PC-3 (cell line): ENCODE measurements around the gene STX4. TPM values are rescaled to one million over a fixed set of nuclear protein-coding genes. Genes with fewer than 3 reads are reported as not detected.

Source experiments
- ATAC-seq: fragments of 200-7000 bp; cut with Tn5 transposase; 2 replicates; pipeline ENCODE4 v1.9.1; 2020; ENCODE audit warnings: mild to moderate bottlenecking, moderate library complexity
- BruUV-seq: library from RNA; stranded (reverse); fragments of 400-500 nt; replicated peaks from 2 replicates; lab custom pipeline; 2021; lab: Mats Ljungman, UMichigan
- CTCF ChIA-PET: fragments of 300-600 bp; sonication (Branson Sonifier 250); formaldehyde crosslinking; loops from one replicate; lab custom pipeline; 2022; ENCODE audit warnings: antibody characterized with exemption; lab: Charles Lee
- POLR2A ChIA-PET: fragments of 300-600 bp; sonication (Branson Sonifier 250); formaldehyde crosslinking; loops from one replicate; lab custom pipeline; 2022; ENCODE audit warnings: antibody characterized with exemption; ENCODE audit not compliant: unreplicated experiment; lab: Charles Lee
- DNase-seq: peaks from one replicate; pipeline ENCODE4 v3.0.0-alpha.2; 2015
- H2AFZ ChIP-seq: fragments of 300-600 bp; sonication (generic); 2 replicates; pipeline ENCODE4 v1.6.0; 2016; ENCODE audit warnings: antibody characterized with exemption, low read length
- H3F3A ChIP-seq: fragments of 300-600 bp; sonication (generic); one replicate; pipeline ENCODE4 v1.6.0; 2017; ENCODE audit warnings: antibody characterized with exemption, low read length, control low read depth, mild to moderate bottlenecking; ENCODE audit not compliant: unreplicated experiment
- H3K27ac ChIP-seq: fragments of 300-600 bp; sonication (generic); 2 replicates; pipeline ENCODE4 v1.5.1; 2016; ENCODE audit warnings: mild to moderate bottlenecking, low read length
- H3K27me3 ChIP-seq: fragments of 300-600 bp; sonication (generic); 2 replicates; pipeline ENCODE4 v1.6.1; 2016; ENCODE audit warnings: low read length, mixed read lengths
- H3K36me3 ChIP-seq: fragments of 300-600 bp; sonication (generic); 2 replicates; pipeline ENCODE4 v1.6.1; 2016; ENCODE audit warnings: low read depth, mixed run types, low read length, mixed read lengths
- H3K4me1 ChIP-seq: fragments of 300-600 bp; sonication (generic); 2 replicates; pipeline ENCODE4 v1.5.1; 2016; ENCODE audit warnings: low read length; ENCODE audit not compliant: insufficient read depth
- H3K4me2 ChIP-seq: fragments of 300-600 bp; sonication (generic); 2 replicates; pipeline ENCODE4 v1.6.0; 2016; ENCODE audit warnings: low read length
- H3K4me3 ChIP-seq: fragments of 300-600 bp; sonication (generic); 2 replicates; pipeline ENCODE4 v1.5.1; 2016; ENCODE audit warnings: mild to moderate bottlenecking, low read length, mixed read lengths
- H3K79me2 ChIP-seq: fragments of 300-600 bp; sonication (generic); 2 replicates; pipeline ENCODE4 v1.6.1; 2017; ENCODE audit warnings: low read length, mixed read lengths
- H3K9ac ChIP-seq: fragments of 300-600 bp; sonication (generic); 2 replicates; pipeline ENCODE4 v1.6.0; 2016; ENCODE audit warnings: mild to moderate bottlenecking, low read length
- H3K9me2 ChIP-seq: fragments of 300-600 bp; sonication (generic); replicated peaks from 2 replicates; pipeline ENCODE4 v1.6.1; 2016; ENCODE audit warnings: mixed run types, low read length, mixed read lengths
- H3K9me3 ChIP-seq: fragments of 300-600 bp; sonication (generic); 2 replicates; pipeline ENCODE4 v1.6.1; 2016; ENCODE audit warnings: low read length, mixed read lengths
- H4K20me1 ChIP-seq: fragments of 300-600 bp; sonication (generic); 2 replicates; pipeline ENCODE4 v1.6.1; 2016; ENCODE audit warnings: low read length, mixed read lengths
- CTCF ChIP-seq: fragments of 300-600 bp; sonication (generic); conservative IDR thresholded peaks from 2 replicates; pipeline ENCODE4 v1.5.1; 2017; ENCODE audit warnings: antibody characterized with exemption, low read depth, mild to moderate bottlenecking, low read length
- EZH2 ChIP-seq: fragments of 300-600 bp; sonication (generic); IDR thresholded peaks from one replicate; pipeline ENCODE4 v1.6.1; 2017; ENCODE audit warnings: antibody characterized with exemption, mild to moderate bottlenecking, low read length; ENCODE audit not compliant: unreplicated experiment
- EZH2phosphoT487 ChIP-seq: fragments of 300-600 bp; sonication (generic); IDR thresholded peaks from 2 replicates; pipeline ENCODE4 v1.6.1; 2018; ENCODE audit warnings: mild to moderate bottlenecking, antibody characterized with exemption, low read length, borderline replicate concordance
- intact Hi-C: fragments of 100-400 bp; cut with micrococcal nuclease; formaldehyde crosslinking; loops from 2 replicates; pipeline ENCODE4 v1.9.0; 2023
- total RNA-seq: library from RNA; depleted of rRNA; stranded (reverse); fragments of >200 nt; gene quantifications from 2 replicates; pipeline ENCODE4 v1.2.3, GENCODE V29; 2014

STX4 gene
- total RNA-seq, 1 experiment from 2014 or later: 27.4 TPM

DNA sequence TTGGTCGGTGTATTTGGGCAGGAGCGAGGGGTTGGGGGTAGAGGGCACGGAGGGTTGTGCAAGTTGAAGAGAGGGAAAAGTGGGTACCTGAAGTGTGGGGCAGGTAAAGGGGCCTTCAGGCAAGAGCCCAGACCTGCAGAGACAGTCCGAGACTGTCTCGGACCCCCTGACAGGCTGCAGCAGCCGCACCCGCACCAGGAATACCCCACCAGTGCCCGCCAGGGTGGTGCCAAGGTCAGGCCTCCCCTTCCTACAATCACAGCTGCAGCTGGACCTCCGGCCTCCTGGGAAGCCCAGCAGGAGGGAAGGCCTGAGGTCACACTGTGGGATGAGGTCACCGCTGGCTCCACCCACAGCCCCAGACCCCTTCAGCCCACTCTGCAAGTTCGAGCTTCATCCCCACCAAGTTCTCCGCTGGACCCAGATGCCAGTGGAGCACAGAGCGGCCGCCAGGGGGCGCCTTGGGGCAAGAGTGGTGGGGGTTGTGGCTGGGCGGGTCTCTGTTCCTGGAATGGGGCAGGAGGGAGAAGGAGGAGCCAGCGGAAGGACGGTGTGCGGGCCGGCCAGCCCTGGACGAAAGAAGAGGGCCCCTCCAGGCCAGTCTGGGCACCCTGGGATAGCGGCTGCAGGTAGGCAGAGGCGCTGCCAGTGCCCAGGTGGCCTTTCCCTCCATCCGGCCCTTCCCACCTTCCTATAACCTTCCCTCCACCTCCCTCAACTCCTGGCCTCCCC lies 48.5 kb upstream of the STX4 start, which contains the start of gene HSD3B7:
HSD3B7 (plus strand) TSS at position 539 of the 732 bp plus-strand sequence. CDS start 452 bp downstream, outside the sequence.
- H3K9me2 ChIP-seq: no peaks in the 10 kb centered on the region
- no peaks in the 10 kb centered on the region for H3K27me3 ChIP-seq
- peak within 1 kb of the TSS; percentile 52; the same call in 1 of the 2 replicates for H3K4me3 ChIP-seq
- no peaks in the 10 kb centered on the region for H3K79me2 ChIP-seq
- DNase-seq (peak; percentile 78), ATAC-seq (peak; percentile 90)
- no peaks in the 10 kb centered on the region for H3K9me3 ChIP-seq
- peak within 1 kb of the TSS; percentile 63 for H2AFZ ChIP-seq
- TF ChIP-seq EZH2phosphoT487 (no peak), CTCF (peak; percentile 74)
- no peaks in the 10 kb centered on the region for H4K20me1 ChIP-seq
- no TSS peak for BruUV-seq
- H3K36me3 ChIP-seq: no peaks in the 10 kb centered on the region
- peaks cover 7% of the 10 kb centered on the region; the same call in 1 of the 2 replicates for H3K4me1 ChIP-seq
- POLR2A ChIA-PET: no interaction called here
- H3K9ac ChIP-seq: no peak within 1 kb of the TSS
- H3K27ac ChIP-seq: no peak within 1 kb of the TSS
- peak within 1 kb of the TSS; percentile 66 for H3K4me2 ChIP-seq
- CTCF ChIA-PET: interaction anchor here (0.6 to 1.8 kb wide), 5 partner anchors 32 to 158 kb away, joined by 3 to 11 read pairs (median 4); partner anchors contain the start of genes ZNF646 and ZNF668
- no peaks in the 10 kb centered on the region for H3F3A ChIP-seq
- intact Hi-C loops: loop anchor here (1.0 to 5.0 kb wide), 3 partner anchors 89 to 457 kb away; partner anchors contain the start of genes VKORC1, ZNF646, ZNF668 and ZNF843

- TF ChIP-seq EZH2phosphoT487 (no peak), EZH2 (no peak), CTCF (no peak)
- Histone ChIP-seq H3K9me3 (no peaks in the 10 kb centered on the region), H3K4me1 (peaks cover 7% of the 10 kb centered on the region; the same call in 1 of the 2 replicates), H3K79me2 (no peaks in the 10 kb centered on the region), H3F3A (no peaks in the 10 kb centered on the region), H3K4me3 (peak overlapping the region; percentile 52; the same call in 1 of the 2 replicates), H3K9me2 (no peaks in the 10 kb centered on the region), H2AFZ (peak overlapping the region; percentile 63), H3K4me2 (peak overlapping the region; percentile 66), H3K27ac (no peak overlapping the region), H3K27me3 (no peaks in the 10 kb centered on the region), H3K9ac (no peak overlapping the region), H4K20me1 (no peaks in the 10 kb centered on the region), H3K36me3 (no peaks in the 10 kb centered on the region)
- ATAC-seq: peak; percentile 74
- ChIA-PET CTCF (interaction anchor here (1.0 to 1.8 kb wide), 4 partner anchors 44 to 157 kb away, joined by 3 to 11 read pairs (median 4); partner anchors contain the start of genes ZNF646 and ZNF668), POLR2A (no interaction called here)
- DNase-seq: peak; percentile 54
- BruUV-seq: TSS peak; percentile 38
- intact Hi-C loops: loop anchor here (1.0 to 2.0 kb wide), 2 partner anchors 89 to 109 kb away; partner anchors contain the start of genes VKORC1, ZNF646 and ZNF668
These were observed 47.8 kb upstream of the STX4 start for GRCh38 chr16:30985401-30986128.
